ENCODE data around the gene INSYN2B. TPM values are rescaled to one million over a fixed set of nuclear protein-coding genes. Genes with fewer than 3 reads are reported as not detected.

INSYN2B gene
- total and polyA plus RNA-seq, 4 donors: 0.10 to 0.63 (median 0.12) TPM; not detected in 1

GRCh38 chr5:169867347-169867746 is 112.9 kb downstream of the INSYN2B start:
- Histone ChIP-seq H3K27me3 (ENCODE audit: control insufficient read depth in 3 of 3, insufficient read depth in 3 of 3, low read length in 2 of 3) (no peaks in the 10 kb centered on the region), H3K4me3 (no peak overlapping the region), H3K9me3 (ENCODE audit: control insufficient read depth in 4 of 4, insufficient read depth in 3 of 4, low read length in 3 of 4) (peaks cover 0 to 2% (median 0%) of the 10 kb centered on the region in 4 donors), H3K27ac (ENCODE audit: low read depth in 1 of 2, low read length in 1 of 2) (no peak overlapping the region), H3K4me1 (ENCODE audit: control insufficient read depth in 5 of 5, insufficient read depth in 5 of 5, low read length in 5 of 5) (peaks cover 0 to 4% (median 0%) of the 10 kb centered on the region in 5 donors), H3K9ac (ENCODE audit: insufficient read depth in 1 of 2, low read length in 2 of 2) (no peak overlapping the region), H3K36me3 (ENCODE audit: control insufficient read depth in 4 of 4, insufficient read depth in 4 of 4, low read length in 4 of 4) (peaks cover 0 to 5% (median 0%) of the 10 kb centered on the region in 4 donors)
- DNase-seq (no peak), ATAC-seq (ENCODE audit: insufficient read depth, low FRiP score) (no peak)
- 94 to 95% methylated on average over 2 of the region's 2 CpGs for WGBS, 2 donors
- TF ChIP-seq CTCF (IDR thresholded peaks at IDR 0.05; ENCODE audit: control extremely low read depth, extremely low read depth): no peak

DNA sequence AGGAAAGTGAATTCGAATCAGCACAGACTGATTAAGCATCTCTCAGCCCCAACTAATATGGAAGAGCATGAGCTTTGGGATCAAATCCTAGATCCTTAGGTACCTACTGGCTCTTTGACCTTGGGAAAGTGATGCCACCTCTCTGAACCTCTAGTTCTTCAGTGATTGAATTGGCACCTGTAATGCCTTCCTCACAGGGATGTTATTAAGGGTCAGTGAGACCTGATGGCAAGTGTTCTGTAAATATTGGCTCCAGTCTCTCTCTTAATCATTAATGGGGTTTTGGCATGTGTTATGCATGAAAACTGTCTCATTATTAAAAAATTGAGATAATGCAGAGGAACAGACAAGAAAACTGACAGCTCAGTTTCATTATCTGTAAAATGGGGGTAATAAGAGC is 115.8 kb downstream of the INSYN2B start:
- H3K9ac ChIP-seq (ENCODE audit: insufficient read depth in 1 of 2, low read length in 2 of 2): no peak overlapping the region
- 71 to 80% methylated on average over 1 of the region's 1 CpG for WGBS, 2 donors

GRCh38 chr5:169862391-169862811 is 117.9 kb downstream of the INSYN2B start:
- Histone ChIP-seq H3K9me3 (ENCODE audit: control insufficient read depth in 4 of 4, insufficient read depth in 3 of 4, low read length in 3 of 4) (no peaks in the 10 kb centered on the region), H3K36me3 (ENCODE audit: control insufficient read depth in 4 of 4, insufficient read depth in 4 of 4, low read length in 4 of 4) (peaks cover 0 to 3% (median 0%) of the 10 kb centered on the region in 4 donors), H3K9ac (ENCODE audit: insufficient read depth in 1 of 2, low read length in 2 of 2) (no peak overlapping the region), H3K4me3 (no peak overlapping the region), H3K4me1 (ENCODE audit: control insufficient read depth in 5 of 5, insufficient read depth in 5 of 5, low read length in 5 of 5) (peaks cover 0 to 8% (median 0%) of the 10 kb centered on the region in 5 donors), H3K27ac (ENCODE audit: low read depth in 1 of 2, low read length in 1 of 2) (no peak overlapping the region), H3K27me3 (ENCODE audit: control insufficient read depth in 3 of 3, insufficient read depth in 3 of 3, low read length in 2 of 3) (no peaks in the 10 kb centered on the region)
- WGBS, 2 donors: 71 to 82% methylated on average over 4 of the region's 4 CpGs
- no peak for TF ChIP-seq CTCF (IDR thresholded peaks at IDR 0.05; ENCODE audit: control extremely low read depth, extremely low read depth)
- DNase-seq (no peak), ATAC-seq (ENCODE audit: insufficient read depth, low FRiP score) (no peak)

More for the DNA sequence above, 115.8 kb downstream of the INSYN2B start:
- Histone ChIP-seq H3K36me3 (ENCODE audit: control insufficient read depth in 4 of 4, insufficient read depth in 4 of 4, low read length in 4 of 4) (peaks cover 0 to 5% (median 0%) of the 10 kb centered on the region in 4 donors), H3K9me3 (ENCODE audit: control insufficient read depth in 4 of 4, insufficient read depth in 3 of 4, low read length in 3 of 4) (peaks cover 0 to 2% (median 0%) of the 10 kb centered on the region in 4 donors), H3K4me1 (ENCODE audit: control insufficient read depth in 5 of 5, insufficient read depth in 5 of 5, low read length in 5 of 5) (peaks cover 0 to 8% (median 0%) of the 10 kb centered on the region in 5 donors), H3K27ac (ENCODE audit: low read depth in 1 of 2, low read length in 1 of 2) (no peak overlapping the region), H3K4me3 (no peak overlapping the region), H3K27me3 (ENCODE audit: control insufficient read depth in 3 of 3, insufficient read depth in 3 of 3, low read length in 2 of 3) (no peaks in the 10 kb centered on the region)
- DNase-seq (no peak), ATAC-seq (ENCODE audit: insufficient read depth, low FRiP score) (no peak)
- TF ChIP-seq CTCF (IDR thresholded peaks at IDR 0.05; ENCODE audit: control extremely low read depth, extremely low read depth): no peak

GRCh38 chr5:169861934-169862333 is 118.4 kb downstream of the INSYN2B start:
- ATAC-seq (ENCODE audit: insufficient read depth, low FRiP score) (no peak), DNase-seq (no peak)
- 89 to 93% methylated on average over 2 of the region's 2 CpGs for WGBS, 2 donors
- H3K4me1 ChIP-seq (ENCODE audit: control insufficient read depth in 5 of 5, insufficient read depth in 5 of 5, low read length in 5 of 5): peaks cover 0 to 8% (median 0%) of the 10 kb centered on the region in 5 donors
- no peak for TF ChIP-seq CTCF (IDR thresholded peaks at IDR 0.05; ENCODE audit: control extremely low read depth, extremely low read depth)
- H3K4me3 ChIP-seq: no peak overlapping the region
- H3K36me3 ChIP-seq (ENCODE audit: control insufficient read depth in 4 of 4, insufficient read depth in 4 of 4, low read length in 4 of 4): peaks cover 0 to 3% (median 0%) of the 10 kb centered on the region in 4 donors
- no peaks in the 10 kb centered on the region for H3K9me3 ChIP-seq (ENCODE audit: control insufficient read depth in 4 of 4, insufficient read depth in 3 of 4, low read length in 3 of 4)
- H3K27ac ChIP-seq (ENCODE audit: low read depth in 1 of 2, low read length in 1 of 2): no peak overlapping the region
- no peaks in the 10 kb centered on the region for H3K27me3 ChIP-seq (ENCODE audit: control insufficient read depth in 3 of 3, insufficient read depth in 3 of 3, low read length in 2 of 3)
- H3K9ac ChIP-seq (ENCODE audit: insufficient read depth in 1 of 2, low read length in 2 of 2): no peak overlapping the region
